Esophagus squamous epithelium (tissue), 4 donors: ENCODE results near the gene SFXN5.

Experiments
- CTCF ChIP-seq, 6 experiments: fragments of 450-650 bp in 4 of 6; fragments of 200-600 bp in 2 of 6; sonication (generic) in 2 of 6; IDR thresholded peaks; one replicate each; pipeline ENCODE4 v1.5.1; 2016 to 2019; ENCODE audit warnings: antibody characterized with exemption in 6 of 6, mild to moderate bottlenecking in 4 of 6, moderate library complexity in 4 of 6
- POLR2A ChIP-seq, 4 donors: fragments of 450-650 bp; IDR thresholded peaks; one replicate each; pipeline ENCODE4 v1.6.1; 2017; ENCODE audit warnings: antibody characterized with exemption in 4 of 4, mild to moderate bottlenecking in 4 of 4, moderate library complexity in 3 of 4

- no peak for TF ChIP-seq CTCF (IDR thresholded peaks at IDR 0.05)
- TF ChIP-seq POLR2A (IDR thresholded peaks at IDR 0.05), result no peak
Measured at GRCh38 chr2:73088211-73088610, 16.7 kb upstream of the SFXN5 start.
